Purkinje cell (primary cell): ENCODE results near the gene ZNF655. TPM values are rescaled to one million over a fixed set of nuclear protein-coding genes. Genes with fewer than 3 reads are reported as not detected.

ENCODE experiments used
- polyA plus RNA-seq: library from polyadenylated mRNA; unstranded; fragments of >200 nt; fragmentation: Nextera tagmentation; gene quantifications from 2 replicates; pipeline ENCODE4 v1.2.1, GENCODE V29; 2014

ZNF655 gene
- 25.2 and 29.7 TPM in 2 replicates for polyA plus RNA-seq

GRCh38 chr7:99558306-99559174, at the start of gene ZNF655:
ZNF655 (plus strand) TSS chr7:99558642; CDS start chr7:99560560, 1,918 bp downstream.

GRCh38 chr7:99551767-99552463, 6.5 kb upstream of the ZNF655 start, which contains the start of gene FAM200A:
FAM200A (minus strand) TSS chr7:99552114; CDS start chr7:99548407, 3,707 bp downstream.

DNA sequence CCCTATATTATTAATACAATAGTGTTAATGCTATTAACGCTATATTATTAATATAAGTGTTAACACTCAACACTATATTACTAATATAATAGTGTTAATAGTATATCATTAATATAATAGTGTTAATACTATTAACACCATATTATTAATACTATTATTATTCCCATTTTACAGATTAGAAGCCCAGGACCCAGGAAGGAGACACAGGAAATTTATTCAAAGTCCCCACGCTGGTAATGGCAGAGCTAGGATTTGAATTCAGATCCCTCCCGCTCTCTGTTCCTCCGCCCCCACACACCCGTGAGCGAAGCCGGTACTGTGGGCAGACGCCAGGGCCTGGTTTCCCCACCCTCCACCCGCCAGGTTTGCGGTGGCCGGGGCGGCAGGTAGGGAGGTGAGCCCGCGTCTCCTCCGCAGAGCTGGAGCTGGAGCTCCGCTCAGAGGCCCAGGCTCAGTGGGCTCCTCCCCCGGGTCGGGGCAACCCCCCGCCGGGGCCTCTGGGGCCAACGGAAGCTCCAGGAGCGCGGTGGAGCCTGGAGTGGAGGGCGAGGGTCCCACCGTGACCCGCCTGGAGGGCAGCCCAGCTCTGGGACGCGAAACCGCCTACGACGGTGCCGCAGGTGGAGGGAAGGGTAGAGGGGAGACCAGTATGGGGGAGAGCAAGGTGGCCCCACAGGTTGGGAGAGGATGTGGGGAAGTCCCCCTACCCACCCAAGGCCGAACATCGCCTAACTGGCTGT, 39.5 kb downstream of the ZNF655 start, which contains the start of gene TMEM225B:
Gene TMEM225B (plus strand): TSS at position 506 of the 740 bp plus-strand sequence. CDS start 6,122 bp downstream, outside the sequence.

GRCh38 chr7:99616359-99617191, 58.1 kb downstream of the ZNF655 start, which contains the start of gene ZSCAN25:
ZSCAN25 (plus strand) TSS chr7:99616946; CDS start chr7:99619607, 2,661 bp downstream.

Other genes starting within 250 kb of the ZNF655 start
- gene ARPC1A, start 232.7 kb upstream of the ZNF655 start, polyA plus RNA-seq, result 246 and 312 TPM in 2 replicates
- 0.94 and 6.6 TPM in 2 replicates for gene ARPC1B, start 183.9 kb upstream of the ZNF655 start, polyA plus RNA-seq
- gene PDAP1, start 150.0 kb upstream of the ZNF655 start, polyA plus RNA-seq, result 25.4 and 43.5 TPM in 2 replicates
- gene BUD31, start 149.7 kb upstream of the ZNF655 start, polyA plus RNA-seq, result 377 and 389 TPM in 2 replicates
- 0.20 and 0.97 TPM in 2 replicates for gene PTCD1, start 119.8 kb upstream of the ZNF655 start, polyA plus RNA-seq
- 1.6 and 1.7 TPM in 2 replicates for gene CPSF4, start 119.7 kb upstream of the ZNF655 start, polyA plus RNA-seq
- gene ATP5MF, start 92.5 kb upstream of the ZNF655 start, polyA plus RNA-seq, result 2,919 and 3,435 TPM in 2 replicates
- gene ZNF789, start 85.8 kb upstream of the ZNF655 start, polyA plus RNA-seq, result 7.8 and 8.4 TPM in 2 replicates
- 0.63 and 2.4 TPM in 2 replicates for gene ZNF394, start 58.4 kb upstream of the ZNF655 start, polyA plus RNA-seq
- gene ZKSCAN5, start 54.0 kb upstream of the ZNF655 start, polyA plus RNA-seq, result 4.5 and 4.6 TPM in 2 replicates
- 10.5 TPM in 2 replicates for gene FAM200A, start 6.5 kb upstream of the ZNF655 start, polyA plus RNA-seq
- not detected in 2 replicates for gene TMEM225B, start 39.6 kb downstream of the ZNF655 start, polyA plus RNA-seq
- gene ZSCAN25, start 58.3 kb downstream of the ZNF655 start, polyA plus RNA-seq, result 0.45 and 1.1 TPM in 2 replicates
- gene CYP3A5, start 121.4 kb downstream of the ZNF655 start, polyA plus RNA-seq, result 0.27 and 0.42 TPM in 2 replicates
- gene CYP3A7, start 176.6 kb downstream of the ZNF655 start, polyA plus RNA-seq, result not detected in 2 replicates
- gene CYP3A4, start 225.5 kb downstream of the ZNF655 start, polyA plus RNA-seq, result not detected in 2 replicates